C4-2B (cell line): ENCODE results near the gene DNAJB4.

Source experiments
- CTCF ChIP-seq: fragments of 450-650 bp; conservative IDR thresholded peaks from 2 replicates; pipeline ENCODE4 v1.5.1; 2017; ENCODE audit warnings: mild to moderate bottlenecking
- ZFX ChIP-seq: fragments of 450-650 bp; IDR thresholded peaks from 2 replicates; pipeline ENCODE4 v1.6.1; 2017

GRCh38 chr1:78007677-78008341 is 3.1 kb downstream of the DNAJB4 start:
- TF ChIP-seq CTCF (no peak), ZFX (no peak)
